HFFc6 (cell line): ENCODE measurements around the gene PAFAH1B1. TPM values are rescaled to one million over a fixed set of nuclear protein-coding genes. Genes with fewer than 3 reads are reported as not detected.

Source experiments
- DNase-seq: peaks from one replicate; pipeline ENCODE4 v3.0.0-alpha.2; 2018
- H3K27ac Mint-ChIP-seq: 2 replicates; pipeline ENCODE4 v1.8.0; 2020; ENCODE audit warnings: mild to moderate bottlenecking, mixed read lengths
- H3K27me3 Mint-ChIP-seq: 2 replicates; pipeline ENCODE4 v1.8.0; 2021; ENCODE audit warnings: mild to moderate bottlenecking, moderate library complexity, mixed read lengths; ENCODE audit not compliant: insufficient read depth
- H3K36me3 Mint-ChIP-seq: 2 replicates; pipeline ENCODE4 v1.8.0; 2021; ENCODE audit warnings: low read depth, mixed read lengths
- H3K4me1 Mint-ChIP-seq: 2 replicates; pipeline ENCODE4 v1.8.0; 2020; ENCODE audit warnings: low read depth, mixed read lengths
- H3K4me3 Mint-ChIP-seq: 2 replicates; pipeline ENCODE4 v1.8.0; 2020; ENCODE audit warnings: mild to moderate bottlenecking, moderate library complexity, mixed read lengths
- H3K9me3 Mint-ChIP-seq: 2 replicates; pipeline ENCODE4 v1.8.0; 2020; ENCODE audit warnings: mild to moderate bottlenecking, mixed read lengths
- CTCF ChIP-seq: fragments of 200-600 bp; sonication (generic); IDR thresholded peaks from 2 replicates; pipeline ENCODE4 v1.5.0; 2021; ENCODE audit warnings: antibody characterized with exemption, mild to moderate bottlenecking
- total RNA-seq, 6 experiments: library from RNA; stranded (reverse); fragmentation: NEBNext Ultra II Directional; extraction: Animal tissue kit (Norgen Biotek cat#: 25700); gene quantifications; 2 replicates in 1 of 6; 3 replicates in 5 of 6; pipeline ENCODE4 v1.2.3, GENCODE V29; 2021

Gene PAFAH1B1
- total RNA-seq, 6 experiments from 2014 or later: 159 to 186 (median 167) TPM

GRCh38 chr17:2580661-2581060, 12.8 kb upstream of the PAFAH1B1 start:
- no peak for DNase-seq
- H3K4me1 Mint-ChIP-seq: no peaks in the 10 kb centered on the region
- H3K9me3 Mint-ChIP-seq: no peaks in the 10 kb centered on the region
- H3K27ac Mint-ChIP-seq: no peak overlapping the region
- H3K4me3 Mint-ChIP-seq: no peak overlapping the region
- H3K36me3 Mint-ChIP-seq: no peaks in the 10 kb centered on the region
- peaks cover 6% of the 10 kb centered on the region; the same call in 1 of the 2 replicates for H3K27me3 Mint-ChIP-seq
- TF ChIP-seq CTCF: no peak

GRCh38 chr17:2582493-2582892, 11.0 kb upstream of the PAFAH1B1 start:
- H3K36me3 Mint-ChIP-seq: no peaks in the 10 kb centered on the region
- no peak for TF ChIP-seq CTCF
- no peak overlapping the region for H3K27ac Mint-ChIP-seq
- H3K4me1 Mint-ChIP-seq: no peaks in the 10 kb centered on the region
- DNase-seq: no peak
- no peaks in the 10 kb centered on the region for H3K9me3 Mint-ChIP-seq
- H3K27me3 Mint-ChIP-seq: peaks cover 5% of the 10 kb centered on the region; the same call in 1 of the 2 replicates
- no peak overlapping the region for H3K4me3 Mint-ChIP-seq

GRCh38 chr17:2591040-2591640, 2.3 kb upstream of the PAFAH1B1 start:
- DNase-seq: no peak
- peaks cover 3% of the 10 kb centered on the region; the same call in 1 of the 2 replicates for H3K27me3 Mint-ChIP-seq
- no peak overlapping the region for H3K4me3 Mint-ChIP-seq
- H3K36me3 Mint-ChIP-seq: peaks cover 12% of the 10 kb centered on the region
- H3K9me3 Mint-ChIP-seq: no peaks in the 10 kb centered on the region
- no peak overlapping the region for H3K27ac Mint-ChIP-seq
- TF ChIP-seq CTCF: no peak
- H3K4me1 Mint-ChIP-seq: peaks cover 11% of the 10 kb centered on the region

GRCh38 chr17:2593821-2594721, 617 bp downstream of the PAFAH1B1 start:
- Mint-ChIP-seq H3K27ac (peak overlapping the region; percentile 94), H3K4me1 (peaks cover 38% of the 10 kb centered on the region), H3K9me3 (no peaks in the 10 kb centered on the region), H3K27me3 (no peaks in the 10 kb centered on the region), H3K36me3 (peaks cover 12% of the 10 kb centered on the region), H3K4me3 (peak overlapping the region; percentile 92)
- TF ChIP-seq CTCF: no peak
- peak; percentile 32 for DNase-seq

- H3K4me1 Mint-ChIP-seq: peaks cover 45% of the 10 kb centered on the region
- DNase-seq: no peak
- H3K4me3 Mint-ChIP-seq: peak overlapping the region; percentile 92
- H3K9me3 Mint-ChIP-seq: no peaks in the 10 kb centered on the region
- no peaks in the 10 kb centered on the region for H3K27me3 Mint-ChIP-seq
- TF ChIP-seq CTCF: no peak
- H3K36me3 Mint-ChIP-seq: peaks cover 12% of the 10 kb centered on the region
- H3K27ac Mint-ChIP-seq: peak overlapping the region; percentile 85
These were observed 1.5 kb downstream of the PAFAH1B1 start for GRCh38 chr17:2594722-2595599.
